Measurements from ENCODE around the gene TGFBI.

Gene TGFBI

DNA sequence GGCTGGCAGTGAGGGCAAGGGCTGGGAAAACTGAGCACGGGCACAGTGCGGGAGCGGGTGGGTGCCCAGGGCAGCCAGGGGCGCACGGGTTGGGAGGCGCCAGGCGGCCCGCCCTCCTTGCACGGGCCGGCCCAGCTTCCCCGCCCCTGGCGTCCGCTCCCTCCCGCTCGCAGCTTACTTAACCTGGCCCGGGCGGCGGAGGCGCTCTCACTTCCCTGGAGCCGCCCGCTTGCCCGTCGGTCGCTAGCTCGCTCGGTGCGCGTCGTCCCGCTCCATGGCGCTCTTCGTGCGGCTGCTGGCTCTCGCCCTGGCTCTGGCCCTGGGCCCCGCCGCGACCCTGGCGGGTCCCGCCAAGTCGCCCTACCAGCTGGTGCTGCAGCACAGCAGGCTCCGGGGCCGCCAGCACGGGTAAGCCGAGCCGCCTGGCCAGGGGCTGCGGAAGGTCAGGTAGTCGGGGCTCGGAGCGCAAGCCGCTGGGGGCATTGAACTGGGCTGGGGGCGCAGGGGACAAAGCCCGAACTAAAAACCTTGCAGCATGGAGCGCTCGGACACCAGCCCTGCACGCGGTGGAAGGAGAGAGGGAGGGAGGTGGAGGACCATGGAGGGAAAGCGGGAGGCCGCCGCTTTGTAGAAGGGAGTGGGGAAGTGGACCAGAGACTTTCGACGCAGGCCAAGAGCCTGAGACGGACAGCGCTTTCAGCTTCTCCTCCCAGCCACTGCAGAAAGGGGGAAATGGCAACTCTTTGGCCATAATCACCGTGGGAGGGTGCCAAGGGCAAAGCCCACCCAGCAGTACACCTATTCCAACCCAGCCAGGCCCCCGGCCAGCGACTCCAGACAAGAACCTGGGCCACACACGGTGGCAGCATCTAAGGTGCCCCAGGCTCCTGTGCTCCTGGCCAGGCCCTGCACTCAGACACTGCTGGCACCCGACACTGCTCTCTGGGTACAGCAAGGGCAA is at the start of gene TGFBI:
Gene TGFBI, plus strand, starts transcription at position 207 of the 961 bp plus-strand sequence. Its CDS starts 68 bp downstream, at position 275.
- H3K9ac ChIP-seq (ENCODE audit: low read length): no peak within 1 kb of the TSS
- H3K4me3 ChIP-seq (ENCODE audit: low read depth, low read length, poor library complexity, severe bottlenecking): no peak within 1 kb of the TSS
- H3K27me3 ChIP-seq (ENCODE audit: insufficient read depth, low read length): no peaks in the 10 kb centered on the region
- no peaks in the 10 kb centered on the region for H3K4me1 ChIP-seq (ENCODE audit: insufficient read depth, low read length, severe bottlenecking)
- no peak within 1 kb of the TSS for H2AFZ ChIP-seq (ENCODE audit: low read length)
- H3K79me2 ChIP-seq (ENCODE audit: insufficient read depth, low read length): no peaks in the 10 kb centered on the region
- TF ChIP-seq, protein P1, sequence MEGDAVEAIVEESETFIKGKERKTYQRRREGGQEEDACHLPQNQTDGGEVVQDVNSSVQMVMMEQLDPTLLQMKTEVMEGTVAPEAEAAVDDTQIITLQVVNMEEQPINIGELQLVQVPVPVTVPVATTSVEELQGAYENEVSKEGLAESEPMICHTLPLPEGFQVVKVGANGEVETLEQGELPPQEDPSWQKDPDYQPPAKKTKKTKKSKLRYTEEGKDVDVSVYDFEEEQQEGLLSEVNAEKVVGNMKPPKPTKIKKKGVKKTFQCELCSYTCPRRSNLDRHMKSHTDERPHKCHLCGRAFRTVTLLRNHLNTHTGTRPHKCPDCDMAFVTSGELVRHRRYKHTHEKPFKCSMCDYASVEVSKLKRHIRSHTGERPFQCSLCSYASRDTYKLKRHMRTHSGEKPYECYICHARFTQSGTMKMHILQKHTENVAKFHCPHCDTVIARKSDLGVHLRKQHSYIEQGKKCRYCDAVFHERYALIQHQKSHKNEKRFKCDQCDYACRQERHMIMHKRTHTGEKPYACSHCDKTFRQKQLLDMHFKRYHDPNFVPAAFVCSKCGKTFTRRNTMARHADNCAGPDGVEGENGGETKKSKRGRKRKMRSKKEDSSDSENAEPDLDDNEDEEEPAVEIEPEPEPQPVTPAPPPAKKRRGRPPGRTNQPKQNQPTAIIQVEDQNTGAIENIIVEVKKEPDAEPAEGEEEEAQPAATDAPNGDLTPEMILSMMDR (IDR thresholded peaks at IDR 0.05; ENCODE audit: low read length): no peak
- no peak for TF ChIP-seq EZH2 (IDR thresholded peaks at IDR 0.05; ENCODE audit: borderline replicate concordance, low read length)
- no peaks in the 10 kb centered on the region for H4K20me1 ChIP-seq (ENCODE audit: insufficient read depth, low read length)
- no peak within 1 kb of the TSS for H3K27ac ChIP-seq (ENCODE audit: low read depth, low read length, poor library complexity, severe bottlenecking)
- no peaks in the 10 kb centered on the region for H3K36me3 ChIP-seq (ENCODE audit: insufficient read depth, low read length)
- no peak within 1 kb of the TSS for H3K4me2 ChIP-seq (ENCODE audit: low read length)
- no peaks in the 10 kb centered on the region for H3K9me3 ChIP-seq (ENCODE audit: low read length)
- no peaks in the 10 kb centered on the region for H3K9me2 ChIP-seq (ENCODE audit: low read depth, low read length)
- H3F3A ChIP-seq (ENCODE audit: insufficient read depth, low read length): no peaks in the 10 kb centered on the region

DNA sequence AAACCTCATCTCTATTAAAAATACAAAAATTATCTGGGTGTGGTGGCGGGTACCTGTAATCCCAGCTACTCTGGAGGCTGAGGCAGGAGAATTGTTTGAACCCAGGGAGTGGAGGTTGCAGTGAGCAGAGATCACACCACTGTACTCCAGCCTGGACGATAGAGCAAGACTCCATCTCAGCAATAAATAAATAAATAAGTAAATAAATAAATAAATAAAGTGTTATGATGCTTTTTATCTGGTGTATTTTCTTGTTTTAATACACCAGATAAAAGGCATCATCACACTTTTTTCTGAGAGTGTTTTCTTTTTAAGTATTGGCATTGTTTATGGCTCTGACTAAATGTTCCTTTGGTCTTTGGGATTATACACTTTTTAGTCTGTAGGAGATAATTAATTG is 49.8 kb upstream of the TGFBI start:
- Histone ChIP-seq H4K20me1 (ENCODE audit: insufficient read depth, low read length) (no peaks in the 10 kb centered on the region), H3F3A (ENCODE audit: insufficient read depth, low read length) (no peaks in the 10 kb centered on the region), H3K27ac (ENCODE audit: low read depth, low read length, poor library complexity, severe bottlenecking) (no peak overlapping the region), H3K79me2 (ENCODE audit: insufficient read depth, low read length) (no peaks in the 10 kb centered on the region), H3K4me1 (ENCODE audit: insufficient read depth, low read length, severe bottlenecking) (no peaks in the 10 kb centered on the region), H3K27me3 (ENCODE audit: insufficient read depth, low read length) (no peaks in the 10 kb centered on the region), H3K4me2 (ENCODE audit: low read length) (no peak overlapping the region), H3K9me3 (ENCODE audit: low read length) (no peaks in the 10 kb centered on the region), H3K9ac (ENCODE audit: low read length) (no peak overlapping the region), H2AFZ (ENCODE audit: low read length) (no peak overlapping the region), H3K36me3 (ENCODE audit: insufficient read depth, low read length) (no peaks in the 10 kb centered on the region), H3K9me2 (ENCODE audit: low read depth, low read length) (no peaks in the 10 kb centered on the region), H3K4me3 (ENCODE audit: low read depth, low read length, poor library complexity, severe bottlenecking) (no peak overlapping the region)
- TF ChIP-seq, protein P1 (IDR thresholded peaks at IDR 0.05; ENCODE audit: low read length): no peak
- TF ChIP-seq EZH2 (IDR thresholded peaks at IDR 0.05; ENCODE audit: borderline replicate concordance, low read length): no peak

DNA sequence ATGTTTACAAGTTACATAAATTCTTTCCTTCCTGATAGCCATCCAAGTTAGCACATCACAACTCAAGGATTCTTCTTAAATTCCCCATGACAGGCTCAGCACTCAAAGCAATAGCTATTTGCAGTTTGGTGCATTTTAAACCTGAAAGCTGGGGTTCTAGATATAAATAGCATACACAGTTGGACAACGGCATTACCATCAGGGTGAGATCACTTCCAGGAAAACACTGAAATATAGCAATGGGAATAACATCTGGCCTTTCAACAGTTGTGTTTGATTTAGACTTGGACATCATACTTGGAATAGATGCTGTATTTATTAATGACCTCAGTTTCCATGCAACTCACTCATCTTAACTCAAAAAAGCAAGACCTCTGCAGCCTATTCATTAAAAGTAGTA is 49.3 kb upstream of the TGFBI start:
- Histone ChIP-seq H3F3A (ENCODE audit: insufficient read depth, low read length) (no peaks in the 10 kb centered on the region), H3K4me3 (ENCODE audit: low read depth, low read length, poor library complexity, severe bottlenecking) (no peak overlapping the region), H3K27me3 (ENCODE audit: insufficient read depth, low read length) (no peaks in the 10 kb centered on the region), H4K20me1 (ENCODE audit: insufficient read depth, low read length) (no peaks in the 10 kb centered on the region), H3K27ac (ENCODE audit: low read depth, low read length, poor library complexity, severe bottlenecking) (no peak overlapping the region), H3K9ac (ENCODE audit: low read length) (no peak overlapping the region), H3K9me2 (ENCODE audit: low read depth, low read length) (no peaks in the 10 kb centered on the region), H3K4me1 (ENCODE audit: insufficient read depth, low read length, severe bottlenecking) (no peaks in the 10 kb centered on the region), H3K79me2 (ENCODE audit: insufficient read depth, low read length) (no peaks in the 10 kb centered on the region), H3K4me2 (ENCODE audit: low read length) (no peak overlapping the region), H2AFZ (ENCODE audit: low read length) (no peak overlapping the region), H3K9me3 (ENCODE audit: low read length) (no peaks in the 10 kb centered on the region), H3K36me3 (ENCODE audit: insufficient read depth, low read length) (no peaks in the 10 kb centered on the region)
- TF ChIP-seq EZH2 (IDR thresholded peaks at IDR 0.05; ENCODE audit: borderline replicate concordance, low read length): no peak
- TF ChIP-seq, protein P1 (IDR thresholded peaks at IDR 0.05; ENCODE audit: low read length): no peak

Measured in OCI-LY1 (cell line).